RWPE1 (cell line): Measurements from ENCODE around the gene GALK1.
A peak's percentile ranks its signal among the peaks of the same experiment; 100 is the strongest.

Source experiments
- CTCF ChIA-PET: fragments of 350-600 bp; sonication (Branson Sonifier 250); formaldehyde crosslinking; extraction: SDS; loops from one replicate; lab custom pipeline; 2021; lab: Yijun Ruan, JAX
- POLR2A ChIA-PET: fragments of 400-600 bp; formaldehyde crosslinking; extraction: SDS; loops from one replicate; lab custom pipeline; 2020; ENCODE audit warnings: antibody characterized with exemption; ENCODE audit not compliant: low non-redundant PET; lab: Yijun Ruan, JAX
- DNase-seq: peaks from one replicate; pipeline ENCODE4 v3.0.0; 2012; ENCODE audit warnings: low spot score
- H3K27ac ChIP-seq: fragments of 450-650 bp; 2 replicates; pipeline ENCODE4 v1.5.1; 2017
- CTCF ChIP-seq: fragments of 450-650 bp; conservative IDR thresholded peaks from 2 replicates; pipeline ENCODE4 v1.5.1; 2017; ENCODE audit warnings: low read depth, mild to moderate bottlenecking

GALK1 gene

GRCh38 chr17:75774471-75774990 is 9.5 kb upstream of the GALK1 start:
- ChIA-PET CTCF (interaction anchor here (0.5 to 2.4 kb wide), 4 partner anchors 9 to 136 kb away, joined by 3 to 15 read pairs (median 3); partner anchors contain the start of gene GALK1), POLR2A (interaction anchor here (0.8 kb wide), 1 partner anchor 39 kb away, joined by 4 read pairs; no protein-coding TSS in a partner anchor)
- no peak for TF ChIP-seq CTCF
- DNase-seq = no peak
- peak overlapping the region; percentile 73 for H3K27ac ChIP-seq

- ChIA-PET CTCF (interaction anchor here (0.6 to 2.4 kb wide), 5 partner anchors 9 to 120 kb away, joined by 3 to 15 read pairs (median 4); partner anchors contain the start of gene GALK1), POLR2A (no interaction called here)
- DNase-seq = no peak
- peak overlapping the region; percentile 73 for H3K27ac ChIP-seq
- TF ChIP-seq CTCF = no peak
These were observed 8.9 kb upstream of the GALK1 start for GRCh38 chr17:75773808-75774470.

GRCh38 chr17:75773121-75773807 is 8.3 kb upstream of the GALK1 start:
- no peak for TF ChIP-seq CTCF
- peak overlapping the region; percentile 73 for H3K27ac ChIP-seq
- POLR2A ChIA-PET = no interaction called here
- CTCF ChIA-PET = interaction anchor here (0.6 to 2.4 kb wide), 7 partner anchors 8 to 73 kb away, joined by 3 to 15 read pairs (median 4); partner anchors contain the start of gene GALK1
- no peak for DNase-seq

- CTCF ChIA-PET = interaction anchor here (0.7 kb wide), 1 partner anchor 41 kb away, joined by 3 read pairs; no protein-coding TSS in a partner anchor
- no peak for DNase-seq
- POLR2A ChIA-PET = interaction anchor here (0.6 kb wide), 1 partner anchor 32 kb away, joined by 4 read pairs; no protein-coding TSS in a partner anchor
- H3K27ac ChIP-seq = peak overlapping the region; percentile 6; the same call in 1 of the 2 replicates
- peak; percentile 28; the same call in 1 of the 2 replicates for TF ChIP-seq CTCF
These were observed 6.6 kb upstream of the GALK1 start for GRCh38 chr17:75771334-75772281.

GRCh38 chr17:75769536-75769935 is 4.5 kb upstream of the GALK1 start:
- ChIA-PET CTCF (interaction anchor here (0.7 to 0.9 kb wide), 2 partner anchors 10 to 120 kb away, joined by 3 read pairs; no protein-coding TSS in a partner anchor), POLR2A (interaction anchor here (0.6 kb wide), 1 partner anchor 21 kb away, joined by 3 read pairs; no protein-coding TSS in a partner anchor)
- TF ChIP-seq CTCF = no peak
- no peak overlapping the region for H3K27ac ChIP-seq
- DNase-seq = no peak
